Coronary artery (tissue), 2 donors: ENCODE measurements around the gene APOL6.

Experiments used
- DNase-seq: peaks from one replicate; pipeline ENCODE4 v3.0.0-alpha.2; 2017; ENCODE audit warnings: low spot score
- H3K27ac ChIP-seq, 2 donors: fragments of 200-600 bp; sonication (generic); one replicate each; pipeline ENCODE4 v1.5.1; 2016 to 2019
- H3K4me3 ChIP-seq: fragments of 200-600 bp; sonication (generic); 2 replicates; pipeline ENCODE4 v1.5.1; 2016; ENCODE audit warnings: mild to moderate bottlenecking, moderate library complexity
- CTCF ChIP-seq: fragments of 200-600 bp; sonication (generic); IDR thresholded peaks from one replicate; pipeline ENCODE4 v1.5.1; 2019; ENCODE audit warnings: antibody characterized with exemption

The APOL6 gene

GRCh38 chr22:35638410-35638809 is 9.8 kb upstream of the APOL6 start:
- no peak for TF ChIP-seq CTCF
- peak; percentile 93 for DNase-seq
- Histone ChIP-seq H3K4me3 (no peak overlapping the region), H3K27ac (peak overlapping the region; percentile 84 to 88)

- DNase-seq, result peak; percentile 58
- Histone ChIP-seq H3K4me3 (no peak overlapping the region), H3K27ac (peak overlapping the region in 1 of 2 donors; percentile 78)
- no peak for TF ChIP-seq CTCF
Measured at GRCh38 chr22:35641494-35642120, 6.6 kb upstream of the APOL6 start.

GRCh38 chr22:35642305-35642741 is 5.9 kb upstream of the APOL6 start:
- Histone ChIP-seq H3K4me3 (no peak overlapping the region), H3K27ac (peak overlapping the region in 1 of 2 donors; percentile 13)
- DNase-seq, result peak; percentile 55
- TF ChIP-seq CTCF, result no peak

- peak; percentile 28 for DNase-seq
- Histone ChIP-seq H3K27ac (no peak overlapping the region), H3K4me3 (no peak overlapping the region)
- TF ChIP-seq CTCF, result no peak
Measured at GRCh38 chr22:35643991-35644390, 4.3 kb upstream of the APOL6 start.

GRCh38 chr22:35645646-35646045 is 2.6 kb upstream of the APOL6 start:
- DNase-seq, result no peak
- H3K27ac ChIP-seq, result no peak overlapping the region
- TF ChIP-seq CTCF, result no peak
- H3K4me3 ChIP-seq, result no peak overlapping the region

- no peak for TF ChIP-seq CTCF
- peak overlapping the region; percentile 89 to 93 for H3K27ac ChIP-seq
- DNase-seq, result no peak
- H3K4me3 ChIP-seq, result peak overlapping the region; percentile 80
Measured at GRCh38 chr22:35649026-35649553, 844 bp downstream of the APOL6 start.

- no peak for DNase-seq
- H3K4me3 ChIP-seq, result peak overlapping the region; percentile 80
- peak overlapping the region in 1 of 2 donors; percentile 30 for H3K27ac ChIP-seq
Measured at GRCh38 chr22:35649636-35650250, 1.5 kb downstream of the APOL6 start.

More at GRCh38 chr22:35649636-35650250, 1.5 kb downstream of the APOL6 start:
- TF ChIP-seq CTCF, result no peak
